ENCODE data around the gene TRPV6.

TRPV6 gene

GRCh38 chr7:142853739-142854371 lies 31.7 kb downstream of the TRPV6 start:
- DNase-seq (ENCODE audit: low spot score), result peak; percentile 64

DNA sequence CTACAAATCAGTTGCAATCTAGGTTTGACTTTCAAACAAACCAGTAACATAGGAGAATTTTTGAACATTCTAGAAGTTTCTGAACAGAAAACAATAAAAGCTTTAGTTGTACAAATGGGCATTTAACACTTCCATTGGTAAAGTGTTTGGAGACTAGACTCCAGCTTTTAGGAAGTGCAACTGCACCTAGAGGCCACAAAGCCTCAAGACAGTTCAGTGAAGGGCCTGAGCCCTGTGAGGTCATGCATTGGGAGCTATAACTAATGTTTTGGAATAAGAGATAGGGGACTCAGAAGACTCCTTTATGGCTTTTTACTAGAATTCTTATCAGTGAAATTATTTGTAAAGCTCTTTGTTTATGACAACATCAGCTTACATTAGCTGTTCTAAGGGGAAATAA lies 33.6 kb downstream of the TRPV6 start:
- DNase-seq (ENCODE audit: low spot score), result no peak

GRCh38 chr7:142851269-142851668 lies 34.3 kb downstream of the TRPV6 start:
- no peak for DNase-seq (ENCODE audit: low spot score)

DNA sequence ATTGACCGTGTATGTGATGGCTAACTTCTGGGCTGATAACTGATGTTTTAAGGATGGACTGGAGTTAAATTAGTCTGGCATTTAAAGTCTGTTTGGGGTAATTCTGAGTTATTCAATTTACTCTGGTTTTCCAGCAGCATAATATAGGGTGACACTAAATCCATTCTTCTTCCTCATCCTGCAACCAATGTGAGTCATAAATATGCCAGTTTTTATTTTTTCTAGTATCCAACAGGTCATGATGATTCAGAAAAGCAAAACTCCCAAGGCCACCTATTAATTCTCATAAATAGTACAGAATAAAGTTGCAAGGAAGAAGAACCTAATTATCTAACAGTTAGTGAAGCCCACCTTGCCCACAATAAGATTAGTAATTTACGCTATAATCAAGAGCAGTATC lies 38.2 kb downstream of the TRPV6 start:
- no peak for DNase-seq (ENCODE audit: low spot score)

GRCh38 chr7:142842251-142842766 lies 43.2 kb downstream of the TRPV6 start:
- DNase-seq (ENCODE audit: low spot score), result no peak

DNA sequence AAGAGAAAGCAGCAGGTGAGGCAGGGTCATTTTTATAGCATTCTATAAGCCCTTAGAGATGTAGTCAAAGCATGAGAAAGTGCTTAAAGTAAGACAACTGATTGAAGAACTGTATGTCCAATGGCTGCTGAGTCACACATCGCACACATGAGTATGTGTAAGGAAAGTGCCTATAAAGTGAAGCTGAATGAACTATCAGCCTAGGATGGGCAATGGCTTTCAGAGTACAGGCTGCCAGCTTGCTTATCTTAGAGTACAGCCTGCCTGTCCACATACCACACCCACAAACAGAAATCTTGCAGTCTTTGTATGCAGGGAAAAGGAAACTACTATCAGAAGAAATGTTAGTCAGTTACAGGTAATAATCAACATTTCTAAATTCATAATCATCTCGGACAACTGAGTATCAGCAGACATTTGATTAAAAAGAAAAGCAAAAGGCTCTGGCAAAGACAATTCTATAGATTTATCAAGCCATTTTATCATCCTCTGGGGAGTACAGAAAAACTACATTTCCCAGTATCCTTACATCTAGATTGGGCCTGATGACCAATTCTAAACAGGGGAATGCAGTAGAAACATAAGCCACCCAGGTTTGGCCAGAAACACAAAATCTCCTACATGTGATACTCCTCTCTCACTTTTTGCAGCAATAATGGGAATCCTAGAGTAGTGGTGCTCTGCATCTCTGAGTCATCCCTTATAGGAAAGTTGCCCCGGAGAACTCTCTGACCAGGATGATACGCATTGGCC lies 46.9 kb downstream of the TRPV6 start:
- DNase-seq (ENCODE audit: low spot score), result no peak

GRCh38 chr7:142836426-142836825 lies 49.1 kb downstream of the TRPV6 start:
- DNase-seq (ENCODE audit: low spot score), result no peak

GRCh38 chr7:142835487-142835886 lies 50.1 kb downstream of the TRPV6 start:
- no peak for DNase-seq (ENCODE audit: low spot score)

- no peak for DNase-seq (ENCODE audit: low spot score)
These were observed 52.1 kb downstream of the TRPV6 start for GRCh38 chr7:142833174-142834048.

GRCh38 chr7:142832417-142832816 lies 53.1 kb downstream of the TRPV6 start:
- no peak for DNase-seq (ENCODE audit: low spot score)

GRCh38 chr7:142827951-142828500 lies 57.5 kb downstream of the TRPV6 start:
- DNase-seq (ENCODE audit: low spot score), result no peak

GRCh38 chr7:142822714-142823113 lies 62.8 kb downstream of the TRPV6 start:
- no peak for DNase-seq (ENCODE audit: low spot score)
